ENCODE measurements around the gene SLC38A6. TPM values are rescaled to one million over a fixed set of nuclear protein-coding genes. Genes with fewer than 3 reads are reported as not detected.

Gene SLC38A6
- polyA plus RNA-seq, 4 donors: 2.2 to 20.8 (median 5.0) TPM

GRCh38 chr14:60951776-60952435, 29.1 kb upstream of the SLC38A6 start:
- Histone ChIP-seq H3K36me3 (ENCODE audit: control insufficient read depth in 3 of 3, insufficient read depth in 2 of 3, low read depth in 1 of 3, low read length in 3 of 3) (no peaks in the 10 kb centered on the region), H3K9me3 (ENCODE audit: control insufficient read depth in 2 of 2, insufficient read depth in 1 of 2, low read depth in 1 of 2, low read length in 1 of 2) (peaks cover 0 to 2% of the 10 kb centered on the region in 2 donors), H3K27me3 (ENCODE audit: control insufficient read depth in 3 of 3, insufficient read depth in 3 of 3, low read length in 3 of 3) (no peaks in the 10 kb centered on the region), H3K4me3 (ENCODE audit: low read depth in 1 of 3, low read length in 3 of 3) (no peak overlapping the region), H3K4me1 (ENCODE audit: control insufficient read depth in 3 of 3, insufficient read depth in 2 of 3, low read depth in 1 of 3, low read length in 2 of 3) (no peaks in the 10 kb centered on the region), H3K27ac (ENCODE audit: low read depth in 1 of 3, low read length in 2 of 3) (no peak overlapping the region)
- DNase-seq (no peak), FAIRE-seq (no peak)
- WGBS, 3 donors: 60 to 64% (median 63%) methylated on average over 3 of the region's 3 CpGs

GRCh38 chr14:60956202-60956601, 24.8 kb upstream of the SLC38A6 start:
- Histone ChIP-seq H3K4me1 (ENCODE audit: control insufficient read depth in 3 of 3, insufficient read depth in 2 of 3, low read depth in 1 of 3, low read length in 2 of 3) (no peaks in the 10 kb centered on the region), H3K27me3 (ENCODE audit: control insufficient read depth in 3 of 3, insufficient read depth in 3 of 3, low read length in 3 of 3) (no peaks in the 10 kb centered on the region), H3K9me3 (ENCODE audit: control insufficient read depth in 2 of 2, insufficient read depth in 1 of 2, low read depth in 1 of 2, low read length in 1 of 2) (peaks cover 0 to 20% of the 10 kb centered on the region in 2 donors), H3K4me3 (ENCODE audit: low read depth in 1 of 3, low read length in 3 of 3) (no peak overlapping the region), H3K27ac (ENCODE audit: low read depth in 1 of 3, low read length in 2 of 3) (no peak overlapping the region), H3K36me3 (ENCODE audit: control insufficient read depth in 3 of 3, insufficient read depth in 2 of 3, low read depth in 1 of 3, low read length in 3 of 3) (peaks cover 0 to 4% (median 0%) of the 10 kb centered on the region in 3 donors)
- WGBS, 3 donors: 81 to 92% (median 82%) methylated on average over 4 of the region's 4 CpGs
- FAIRE-seq (no peak), DNase-seq (no peak)

- no peaks in the 10 kb centered on the region for H3K4me1 ChIP-seq (ENCODE audit: control insufficient read depth in 3 of 3, insufficient read depth in 2 of 3, low read depth in 1 of 3, low read length in 2 of 3)
- DNase-seq: no peak
- peaks cover 0 to 20% of the 10 kb centered on the region in 2 donors for H3K9me3 ChIP-seq (ENCODE audit: control insufficient read depth in 2 of 2, insufficient read depth in 1 of 2, low read depth in 1 of 2, low read length in 1 of 2)
- no peak for FAIRE-seq
- H3K4me3 ChIP-seq (ENCODE audit: low read depth in 1 of 3, low read length in 3 of 3): no peak overlapping the region
- 78 to 89% (median 89%) methylated on average over 1 of the region's 1 CpG for WGBS, 3 donors
- H3K27me3 ChIP-seq (ENCODE audit: control insufficient read depth in 3 of 3, insufficient read depth in 3 of 3, low read length in 3 of 3): no peaks in the 10 kb centered on the region
- H3K27ac ChIP-seq (ENCODE audit: low read depth in 1 of 3, low read length in 2 of 3): no peak overlapping the region
- H3K36me3 ChIP-seq (ENCODE audit: control insufficient read depth in 3 of 3, insufficient read depth in 2 of 3, low read depth in 1 of 3, low read length in 3 of 3): peaks cover 0 to 4% (median 0%) of the 10 kb centered on the region in 3 donors
Observed at GRCh38 chr14:60956632-60957031, 24.4 kb upstream of the SLC38A6 start.

- peaks cover 0 to 4% (median 0%) of the 10 kb centered on the region in 3 donors for H3K36me3 ChIP-seq (ENCODE audit: control insufficient read depth in 3 of 3, insufficient read depth in 2 of 3, low read depth in 1 of 3, low read length in 3 of 3)
- DNase-seq (no peak), FAIRE-seq (no peak)
- H3K27me3 ChIP-seq (ENCODE audit: control insufficient read depth in 3 of 3, insufficient read depth in 3 of 3, low read length in 3 of 3): no peaks in the 10 kb centered on the region
- H3K4me1 ChIP-seq (ENCODE audit: control insufficient read depth in 3 of 3, insufficient read depth in 2 of 3, low read depth in 1 of 3, low read length in 2 of 3): no peaks in the 10 kb centered on the region
- H3K27ac ChIP-seq (ENCODE audit: low read depth in 1 of 3, low read length in 2 of 3): no peak overlapping the region
- H3K4me3 ChIP-seq (ENCODE audit: low read depth in 1 of 3, low read length in 3 of 3): no peak overlapping the region
- H3K9me3 ChIP-seq (ENCODE audit: control insufficient read depth in 2 of 2, insufficient read depth in 1 of 2, low read depth in 1 of 2, low read length in 1 of 2): peaks cover 0 to 17% of the 10 kb centered on the region in 2 donors
Observed at GRCh38 chr14:60958146-60958545, 22.9 kb upstream of the SLC38A6 start.

GRCh38 chr14:60963761-60964160, 17.3 kb upstream of the SLC38A6 start:
- Histone ChIP-seq H3K27me3 (ENCODE audit: control insufficient read depth in 3 of 3, insufficient read depth in 3 of 3, low read length in 3 of 3) (no peaks in the 10 kb centered on the region), H3K4me3 (ENCODE audit: low read depth in 1 of 3, low read length in 3 of 3) (no peak overlapping the region), H3K4me1 (ENCODE audit: control insufficient read depth in 3 of 3, insufficient read depth in 2 of 3, low read depth in 1 of 3, low read length in 2 of 3) (no peaks in the 10 kb centered on the region), H3K9me3 (ENCODE audit: control insufficient read depth in 2 of 2, insufficient read depth in 1 of 2, low read depth in 1 of 2, low read length in 1 of 2) (peaks cover 0 to 6% of the 10 kb centered on the region in 2 donors), H3K36me3 (ENCODE audit: control insufficient read depth in 3 of 3, insufficient read depth in 2 of 3, low read depth in 1 of 3, low read length in 3 of 3) (peaks cover 0 to 7% (median 0%) of the 10 kb centered on the region in 3 donors), H3K27ac (ENCODE audit: low read depth in 1 of 3, low read length in 2 of 3) (no peak overlapping the region)
- no peak for FAIRE-seq
- no peak for DNase-seq
- WGBS, 3 donors: 56 to 70% (median 56%) methylated on average over 2 of the region's 2 CpGs

GRCh38 chr14:60964904-60965303, 16.1 kb upstream of the SLC38A6 start:
- DNase-seq (no peak), FAIRE-seq (no peak)
- 57 to 61% (median 58%) methylated on average over 2 of the region's 2 CpGs for WGBS, 3 donors

GRCh38 chr14:60965402-60965801, 15.6 kb upstream of the SLC38A6 start:
- H3K27ac ChIP-seq (ENCODE audit: low read depth in 1 of 3, low read length in 2 of 3): no peak overlapping the region
- H3K27me3 ChIP-seq (ENCODE audit: control insufficient read depth in 3 of 3, insufficient read depth in 3 of 3, low read length in 3 of 3): no peaks in the 10 kb centered on the region
- H3K36me3 ChIP-seq (ENCODE audit: control insufficient read depth in 3 of 3, insufficient read depth in 2 of 3, low read depth in 1 of 3, low read length in 3 of 3): peaks cover 0 to 3% (median 0%) of the 10 kb centered on the region in 3 donors
- FAIRE-seq: no peak
- no peak for DNase-seq
- no peaks in the 10 kb centered on the region for H3K9me3 ChIP-seq (ENCODE audit: control insufficient read depth in 2 of 2, insufficient read depth in 1 of 2, low read depth in 1 of 2, low read length in 1 of 2)
- H3K4me1 ChIP-seq (ENCODE audit: control insufficient read depth in 3 of 3, insufficient read depth in 2 of 3, low read depth in 1 of 3, low read length in 2 of 3): no peaks in the 10 kb centered on the region
- H3K4me3 ChIP-seq (ENCODE audit: low read depth in 1 of 3, low read length in 3 of 3): no peak overlapping the region

More at GRCh38 chr14:60964904-60965303, 16.1 kb upstream of the SLC38A6 start:
- H3K4me3 ChIP-seq (ENCODE audit: low read depth in 1 of 3, low read length in 3 of 3): no peak overlapping the region
- H3K36me3 ChIP-seq (ENCODE audit: control insufficient read depth in 3 of 3, insufficient read depth in 2 of 3, low read depth in 1 of 3, low read length in 3 of 3): peaks cover 0 to 3% (median 0%) of the 10 kb centered on the region in 3 donors
- H3K4me1 ChIP-seq (ENCODE audit: control insufficient read depth in 3 of 3, insufficient read depth in 2 of 3, low read depth in 1 of 3, low read length in 2 of 3): no peaks in the 10 kb centered on the region
- no peak overlapping the region for H3K27ac ChIP-seq (ENCODE audit: low read depth in 1 of 3, low read length in 2 of 3)
- no peaks in the 10 kb centered on the region for H3K9me3 ChIP-seq (ENCODE audit: control insufficient read depth in 2 of 2, insufficient read depth in 1 of 2, low read depth in 1 of 2, low read length in 1 of 2)
- no peaks in the 10 kb centered on the region for H3K27me3 ChIP-seq (ENCODE audit: control insufficient read depth in 3 of 3, insufficient read depth in 3 of 3, low read length in 3 of 3)

GRCh38 chr14:60968099-60968498, 12.9 kb upstream of the SLC38A6 start:
- no peaks in the 10 kb centered on the region for H3K9me3 ChIP-seq (ENCODE audit: control insufficient read depth in 2 of 2, insufficient read depth in 1 of 2, low read depth in 1 of 2, low read length in 1 of 2)
- no peak overlapping the region for H3K27ac ChIP-seq (ENCODE audit: low read depth in 1 of 3, low read length in 2 of 3)
- DNase-seq (no peak), FAIRE-seq (no peak)
- H3K36me3 ChIP-seq (ENCODE audit: control insufficient read depth in 3 of 3, insufficient read depth in 2 of 3, low read depth in 1 of 3, low read length in 3 of 3): peaks cover 0 to 7% (median 0%) of the 10 kb centered on the region in 3 donors
- H3K27me3 ChIP-seq (ENCODE audit: control insufficient read depth in 3 of 3, insufficient read depth in 3 of 3, low read length in 3 of 3): no peaks in the 10 kb centered on the region
- WGBS, 3 donors: 88 to 98% (median 91%) methylated on average over 1 of the region's 1 CpG
- H3K4me3 ChIP-seq (ENCODE audit: low read depth in 1 of 3, low read length in 3 of 3): no peak overlapping the region
- H3K4me1 ChIP-seq (ENCODE audit: control insufficient read depth in 3 of 3, insufficient read depth in 2 of 3, low read depth in 1 of 3, low read length in 2 of 3): no peaks in the 10 kb centered on the region

GRCh38 chr14:60968671-60969070, 12.4 kb upstream of the SLC38A6 start:
- Histone ChIP-seq H3K27me3 (ENCODE audit: control insufficient read depth in 3 of 3, insufficient read depth in 3 of 3, low read length in 3 of 3) (no peaks in the 10 kb centered on the region), H3K4me1 (ENCODE audit: control insufficient read depth in 3 of 3, insufficient read depth in 2 of 3, low read depth in 1 of 3, low read length in 2 of 3) (no peaks in the 10 kb centered on the region), H3K9me3 (ENCODE audit: control insufficient read depth in 2 of 2, insufficient read depth in 1 of 2, low read depth in 1 of 2, low read length in 1 of 2) (no peaks in the 10 kb centered on the region), H3K4me3 (ENCODE audit: low read depth in 1 of 3, low read length in 3 of 3) (no peak overlapping the region), H3K27ac (ENCODE audit: low read depth in 1 of 3, low read length in 2 of 3) (no peak overlapping the region), H3K36me3 (ENCODE audit: control insufficient read depth in 3 of 3, insufficient read depth in 2 of 3, low read depth in 1 of 3, low read length in 3 of 3) (peaks cover 0 to 9% (median 0%) of the 10 kb centered on the region in 3 donors)
- no peak for FAIRE-seq
- no peak for DNase-seq
